Epithelial cell of esophagus (primary cell): ENCODE measurements around the gene RHOT1.

Experiments used
- DNase-seq: peaks from one replicate; pipeline ENCODE4 v3.0.0; 2010; ENCODE audit warnings: low read depth
- H3K4me3 ChIP-seq: 2 replicates; pipeline ENCODE4 v1.5.1; 2011; ENCODE audit warnings: mild to moderate bottlenecking, low read length, control low read depth
- CTCF ChIP-seq: IDR thresholded peaks from 2 replicates; pipeline ENCODE4 v1.5.1; 2011; ENCODE audit warnings: low read depth, mild to moderate bottlenecking, low read length, control low read depth, inconsistent platforms; ENCODE audit not compliant: insufficient read depth; ENCODE audit errors: missing control alignments

RHOT1 gene

GRCh38 chr17:32235588-32235987 lies 93.3 kb downstream of the RHOT1 start:
- TF ChIP-seq CTCF = no peak
- H3K4me3 ChIP-seq = no peak overlapping the region
- no peak for DNase-seq

GRCh38 chr17:32239456-32239855 lies 97.2 kb downstream of the RHOT1 start:
- DNase-seq = no peak
- TF ChIP-seq CTCF = no peak
- H3K4me3 ChIP-seq = no peak overlapping the region

DNA sequence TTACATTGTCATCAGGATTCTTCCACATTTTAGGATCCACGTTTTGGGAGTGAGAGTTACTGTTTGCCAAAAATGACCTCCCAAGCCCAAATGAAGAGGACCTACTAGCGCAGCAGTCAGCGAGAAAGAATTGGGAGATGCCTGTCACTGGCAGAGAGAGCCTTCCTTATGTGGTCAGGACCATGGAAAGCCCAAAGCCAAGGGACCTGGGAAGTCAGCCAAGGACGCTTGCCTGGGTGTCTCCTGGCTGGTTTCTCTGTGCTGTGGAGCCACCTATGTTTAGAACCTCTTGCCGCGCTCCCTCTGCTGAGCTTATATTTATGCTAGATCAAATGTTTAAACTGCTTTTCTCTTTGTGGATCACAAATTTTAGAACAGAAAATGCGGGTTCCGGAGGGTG lies 98.4 kb downstream of the RHOT1 start:
- peak; percentile 15 for DNase-seq
- TF ChIP-seq CTCF = no peak
- no peak overlapping the region for H3K4me3 ChIP-seq

DNA sequence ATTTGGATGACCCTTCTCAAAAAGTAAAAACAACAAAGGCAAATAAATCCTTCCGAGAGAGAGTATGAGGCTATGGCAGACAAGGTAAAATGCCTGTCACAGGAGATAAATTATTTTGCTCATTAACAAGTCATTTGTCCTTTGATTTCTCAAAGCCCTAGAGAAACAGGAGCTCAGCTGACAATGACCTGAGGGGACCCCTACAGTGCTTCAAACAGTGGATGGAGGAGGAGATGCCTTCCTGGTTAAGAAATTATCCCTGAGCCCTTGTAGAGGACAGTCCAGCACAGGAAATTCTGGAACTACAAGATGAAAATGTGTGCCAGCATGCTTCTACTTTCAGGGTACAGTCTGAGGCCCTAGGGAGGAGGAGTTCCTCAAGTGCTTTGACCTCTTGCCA lies 99.3 kb downstream of the RHOT1 start:
- TF ChIP-seq CTCF = no peak

DNA sequence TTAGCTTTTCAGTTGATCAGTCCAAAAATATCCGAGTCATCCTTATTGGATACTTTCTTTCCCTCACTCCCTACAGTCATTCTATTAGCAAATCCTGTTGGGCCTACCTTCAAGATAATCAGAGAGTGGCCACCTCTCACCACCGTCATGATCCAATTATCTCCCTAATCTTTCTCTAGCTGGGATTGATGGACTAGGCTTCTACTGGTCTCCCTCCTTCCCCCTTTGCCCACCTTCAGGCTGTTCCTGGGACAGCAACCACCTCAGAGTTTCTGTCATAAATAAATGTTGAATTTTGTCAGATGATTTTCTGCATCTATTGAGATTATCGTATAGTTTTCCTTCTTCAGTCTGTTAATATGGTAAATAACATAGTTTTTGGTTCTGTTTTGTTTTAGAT lies 107.2 kb downstream of the RHOT1 start:
- no peak overlapping the region for H3K4me3 ChIP-seq
- no peak for TF ChIP-seq CTCF
- DNase-seq = no peak

More for the DNA sequence above, 99.3 kb downstream of the RHOT1 start:
- DNase-seq = no peak
- H3K4me3 ChIP-seq = no peak overlapping the region

DNA sequence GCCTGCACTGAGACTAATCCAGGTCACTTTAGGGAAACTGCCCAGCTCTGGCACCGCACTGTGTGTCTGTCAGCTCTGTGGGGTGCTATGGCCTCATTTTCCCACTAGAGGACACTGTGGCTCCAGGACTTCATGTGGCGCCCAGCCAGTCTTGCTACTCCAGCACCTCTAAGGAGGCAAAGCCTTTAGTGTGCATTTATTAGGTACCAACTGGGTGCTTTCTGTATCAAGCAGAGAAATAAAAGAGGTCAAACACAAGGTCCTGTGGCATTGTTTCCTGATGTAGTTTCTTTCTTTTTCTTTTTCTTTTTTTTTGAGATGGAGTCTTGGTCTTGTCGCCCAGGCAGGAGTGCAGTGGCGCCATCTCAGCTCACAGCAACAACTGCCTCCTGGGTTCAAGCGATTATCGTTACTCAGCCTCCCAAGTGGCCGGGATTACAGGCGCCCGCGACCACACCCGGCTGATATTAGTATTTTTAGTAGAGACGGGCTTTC lies 110.9 kb downstream of the RHOT1 start:
- peak; percentile 79 for DNase-seq
- no peak overlapping the region for H3K4me3 ChIP-seq
- peak; percentile 99 for TF ChIP-seq CTCF

- DNase-seq = no peak
- TF ChIP-seq CTCF = no peak
- H3K4me3 ChIP-seq = no peak overlapping the region
Measured at GRCh38 chr17:32256012-32256700, 113.9 kb downstream of the RHOT1 start.
